DOHH2 (cell line): ENCODE data around the gene SFTA2.
A peak's percentile ranks its signal among the peaks of the same experiment; 100 is the strongest.

Experiments used
- H3F3A ChIP-seq: fragments of 200-600 bp; sonication (generic), shearing (Covaris generic); 2 replicates; pipeline ENCODE4 v1.6.0; 2016; ENCODE audit warnings: antibody characterized with exemption, mild to moderate bottlenecking; ENCODE audit not compliant: control insufficient read depth, insufficient read depth
- H3K27ac ChIP-seq: fragments of 200-600 bp; sonication (generic); 2 replicates; pipeline ENCODE4 v1.5.1; 2014; ENCODE audit warnings: low read depth, mild to moderate bottlenecking, low read length, moderate library complexity
- H3K27me3 ChIP-seq: fragments of 200-600 bp; sonication (generic); 2 replicates; pipeline ENCODE4 v1.6.1; 2014; ENCODE audit warnings: mild to moderate bottlenecking, low read length, mixed read lengths; ENCODE audit not compliant: control insufficient read depth
- H3K36me3 ChIP-seq: fragments of 200-600 bp; sonication (generic); 2 replicates; pipeline ENCODE4 v1.6.1; 2014; ENCODE audit warnings: mild to moderate bottlenecking, low read length, moderate library complexity, mixed read lengths; ENCODE audit not compliant: control insufficient read depth
- H3K4me1 ChIP-seq: fragments of 200-600 bp; sonication (generic); 2 replicates; pipeline ENCODE4 v1.6.1; 2014; ENCODE audit warnings: mild to moderate bottlenecking, low read length, mixed read lengths; ENCODE audit not compliant: control insufficient read depth
- H3K4me2 ChIP-seq: fragments of 200-600 bp; sonication (generic); 2 replicates; pipeline ENCODE4 v1.6.0; 2014; ENCODE audit warnings: mild to moderate bottlenecking, low read length, moderate library complexity
- H3K4me3 ChIP-seq: fragments of 200-600 bp; sonication (generic); 2 replicates; pipeline ENCODE4 v1.5.1; 2014; ENCODE audit warnings: mild to moderate bottlenecking, low read length, mixed read lengths
- H3K79me2 ChIP-seq: fragments of 200-600 bp; sonication (generic); 2 replicates; pipeline ENCODE4 v1.6.1; 2014; ENCODE audit warnings: mild to moderate bottlenecking, low read length, mixed read lengths; ENCODE audit not compliant: control insufficient read depth
- H3K9me2 ChIP-seq: fragments of 200-600 bp; sonication (generic); replicated peaks from 2 replicates; pipeline ENCODE4 v1.6.1; 2014; ENCODE audit warnings: mild to moderate bottlenecking, low read length, mixed read lengths; ENCODE audit not compliant: control insufficient read depth
- H3K9me3 ChIP-seq: fragments of 200-600 bp; sonication (generic); 2 replicates; pipeline ENCODE4 v1.6.1; 2014; ENCODE audit warnings: antibody characterized with exemption, low read length, mixed read lengths; ENCODE audit not compliant: control insufficient read depth, insufficient read depth
- H4K20me1 ChIP-seq: fragments of 200-600 bp; sonication (generic); 2 replicates; pipeline ENCODE4 v1.6.0; 2014; ENCODE audit warnings: low read depth, mild to moderate bottlenecking, antibody characterized with exemption, low read length, moderate library complexity; ENCODE audit not compliant: control insufficient read depth, insufficient read depth
- CTCF ChIP-seq: fragments of 200-600 bp; sonication (generic); IDR thresholded peaks from one replicate; pipeline ENCODE4 v1.5.1; 2014; ENCODE audit warnings: antibody characterized with exemption, mild to moderate bottlenecking, low read depth, low read length; ENCODE audit not compliant: poor library complexity, severe bottlenecking
- EZH2phosphoT487 ChIP-seq: fragments of 200-600 bp; sonication (generic); IDR thresholded peaks from 2 replicates; pipeline ENCODE4 v1.6.1; 2017; ENCODE audit warnings: borderline replicate concordance, mild to moderate bottlenecking, antibody characterized with exemption, low read length, moderate library complexity, mixed read lengths

SFTA2 gene

DNA sequence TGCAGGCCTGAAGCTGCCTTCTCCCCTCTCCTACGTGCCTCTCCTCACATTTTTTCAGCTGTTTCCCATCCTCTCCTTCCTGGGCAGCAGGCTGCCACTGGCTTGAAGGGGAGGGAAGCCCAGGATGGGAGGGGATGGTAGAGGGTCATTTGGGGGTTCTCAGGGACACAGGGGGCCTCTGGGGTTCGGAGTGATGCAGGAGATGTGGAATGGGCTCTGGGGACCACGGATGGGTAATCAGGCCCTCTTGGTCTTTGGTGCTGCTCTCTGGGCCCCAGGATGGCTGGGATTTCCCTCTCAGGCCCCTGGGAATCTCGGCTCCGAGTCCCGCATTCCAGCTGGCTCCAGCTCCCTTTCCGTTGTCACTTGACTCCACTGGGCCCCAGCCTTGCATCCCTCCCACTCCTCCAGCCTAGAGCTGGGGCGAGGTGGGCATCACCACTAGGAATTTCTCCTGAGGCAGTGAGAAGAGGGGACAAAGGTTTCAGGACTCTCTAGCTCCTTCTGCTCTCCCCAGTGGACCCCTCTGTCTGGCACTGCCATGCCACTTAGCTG lies 49.7 kb downstream of the SFTA2 start:
- Histone ChIP-seq H3K27me3 (no peaks in the 10 kb centered on the region), H3F3A (peaks cover 12% of the 10 kb centered on the region), H3K36me3 (no peaks in the 10 kb centered on the region), H3K4me1 (peaks cover 62% of the 10 kb centered on the region), H3K9me3 (no peaks in the 10 kb centered on the region), H4K20me1 (peaks cover 4% of the 10 kb centered on the region; the same call in 1 of the 2 replicates), H3K79me2 (peaks cover 21% of the 10 kb centered on the region), H3K9me2 (no peaks in the 10 kb centered on the region), H3K4me2 (peak overlapping the region; percentile 98), H3K27ac (peak overlapping the region; percentile 97), H3K4me3 (peak overlapping the region; percentile 78)
- TF ChIP-seq EZH2phosphoT487: no peak
- no peak for TF ChIP-seq CTCF

DNA sequence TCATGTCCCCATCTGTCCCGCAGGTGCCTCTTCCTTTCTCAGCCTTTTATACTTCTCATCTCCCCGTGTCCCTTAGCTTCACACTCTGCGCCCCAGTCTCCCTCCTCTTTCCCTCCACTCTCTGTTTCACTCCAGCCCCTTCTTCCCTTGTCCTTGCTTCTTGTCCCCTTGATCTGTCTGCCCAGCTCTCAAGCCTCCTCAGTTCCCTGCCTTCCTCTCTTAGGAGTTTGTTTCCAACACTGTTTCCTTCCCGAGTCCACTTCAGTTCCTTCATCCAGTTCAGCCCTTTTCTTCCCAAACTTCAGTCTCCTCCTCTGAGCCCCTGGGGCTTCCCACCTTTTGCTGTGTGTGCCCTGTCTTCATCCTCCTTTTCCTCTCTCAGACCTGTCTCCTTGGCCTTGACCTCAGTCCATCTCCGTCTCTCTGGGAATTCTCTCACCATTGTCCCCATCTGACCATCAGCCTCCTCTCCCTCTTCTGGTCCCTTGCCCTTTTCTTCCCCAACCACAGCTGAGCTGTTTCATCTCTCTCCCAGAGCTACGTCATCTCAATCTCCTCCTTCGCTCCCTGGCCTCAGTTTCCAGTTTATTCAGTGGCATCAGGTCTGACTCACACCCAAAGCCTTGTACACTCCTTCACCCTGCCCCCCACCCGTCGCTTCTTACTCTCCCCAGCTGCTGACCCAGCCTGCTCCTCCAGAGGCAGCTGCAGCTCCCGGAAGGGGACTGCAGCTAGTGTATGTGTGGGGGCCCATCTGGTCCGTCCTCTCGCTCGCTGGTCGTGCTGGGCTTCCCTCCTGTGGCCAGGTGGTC lies 50.4 kb downstream of the SFTA2 start:
- Histone ChIP-seq H3K4me2 (peak overlapping the region; percentile 98), H4K20me1 (peaks cover 4% of the 10 kb centered on the region; the same call in 1 of the 2 replicates), H3K4me3 (peak overlapping the region; percentile 78), H3K9me3 (no peaks in the 10 kb centered on the region), H3K27me3 (no peaks in the 10 kb centered on the region), H3K36me3 (no peaks in the 10 kb centered on the region), H3K4me1 (peaks cover 59% of the 10 kb centered on the region), H3K27ac (peak overlapping the region; percentile 97; the same call in 1 of the 2 replicates), H3K79me2 (peaks cover 18% of the 10 kb centered on the region), H3K9me2 (no peaks in the 10 kb centered on the region), H3F3A (peaks cover 10% of the 10 kb centered on the region)
- TF ChIP-seq EZH2phosphoT487 (no peak), CTCF (no peak)
